ENCODE data around the gene PTPRB. TPM values are rescaled to one million over a fixed set of nuclear protein-coding genes. Genes with fewer than 3 reads are reported as not detected.

Gene PTPRB
- total RNA-seq, 1 experiment from 2014 or later: not detected

DNA sequence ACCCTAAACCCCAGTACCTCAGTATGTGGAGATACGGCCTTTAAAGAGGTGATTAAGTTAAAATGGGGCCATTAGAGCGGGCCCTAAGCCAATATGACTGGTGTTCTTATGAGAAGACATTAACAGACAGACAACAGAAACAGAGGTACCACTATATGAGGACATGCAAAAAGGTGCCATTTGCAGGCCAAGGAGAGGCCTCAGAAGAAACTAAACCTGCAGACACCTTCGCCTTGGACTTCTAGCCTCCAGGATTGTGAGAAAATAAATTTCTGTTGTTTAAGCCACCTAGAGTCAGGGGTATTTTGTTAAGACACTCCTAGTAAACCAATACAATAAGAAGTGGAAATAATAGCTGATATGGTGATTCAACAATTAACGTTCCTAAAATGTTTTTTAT is 32.6 kb downstream of the PTPRB start:
- H3K27ac ChIP-seq (ENCODE audit: low read depth, low read length, poor library complexity, severe bottlenecking): no peak overlapping the region
- intact Hi-C loops (cut with micrococcal nuclease; ENCODE audit: unreplicated experiment): no loop called here
- H3K4me3 ChIP-seq (ENCODE audit: low read depth, low read length, poor library complexity, severe bottlenecking): no peak overlapping the region
- no peaks in the 10 kb centered on the region for H3K9me3 ChIP-seq (ENCODE audit: low read depth, low read length, poor library complexity, severe bottlenecking)
- TF ChIP-seq EZH2 (IDR thresholded peaks at IDR 0.05; ENCODE audit: borderline replicate concordance, low read depth, low read length, poor library complexity, severe bottlenecking): no peak
- TF ChIP-seq, protein P1, sequence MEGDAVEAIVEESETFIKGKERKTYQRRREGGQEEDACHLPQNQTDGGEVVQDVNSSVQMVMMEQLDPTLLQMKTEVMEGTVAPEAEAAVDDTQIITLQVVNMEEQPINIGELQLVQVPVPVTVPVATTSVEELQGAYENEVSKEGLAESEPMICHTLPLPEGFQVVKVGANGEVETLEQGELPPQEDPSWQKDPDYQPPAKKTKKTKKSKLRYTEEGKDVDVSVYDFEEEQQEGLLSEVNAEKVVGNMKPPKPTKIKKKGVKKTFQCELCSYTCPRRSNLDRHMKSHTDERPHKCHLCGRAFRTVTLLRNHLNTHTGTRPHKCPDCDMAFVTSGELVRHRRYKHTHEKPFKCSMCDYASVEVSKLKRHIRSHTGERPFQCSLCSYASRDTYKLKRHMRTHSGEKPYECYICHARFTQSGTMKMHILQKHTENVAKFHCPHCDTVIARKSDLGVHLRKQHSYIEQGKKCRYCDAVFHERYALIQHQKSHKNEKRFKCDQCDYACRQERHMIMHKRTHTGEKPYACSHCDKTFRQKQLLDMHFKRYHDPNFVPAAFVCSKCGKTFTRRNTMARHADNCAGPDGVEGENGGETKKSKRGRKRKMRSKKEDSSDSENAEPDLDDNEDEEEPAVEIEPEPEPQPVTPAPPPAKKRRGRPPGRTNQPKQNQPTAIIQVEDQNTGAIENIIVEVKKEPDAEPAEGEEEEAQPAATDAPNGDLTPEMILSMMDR (conservative IDR thresholded peaks at IDR 0.05; ENCODE audit: low read depth, low read length): no peak
- no peaks in the 10 kb centered on the region for H3K36me3 ChIP-seq (ENCODE audit: insufficient read depth, low read length, poor library complexity, severe bottlenecking)
- no TSS peak for BruUV-seq (replicated peaks)
- H3K4me1 ChIP-seq (ENCODE audit: insufficient read depth, low read length, poor library complexity, severe bottlenecking): no peaks in the 10 kb centered on the region
- no peak for DNase-seq (ENCODE audit: low spot score)
- peaks cover 19% of the 10 kb centered on the region for H3K27me3 ChIP-seq (replicated peaks; ENCODE audit: insufficient read depth, low read depth, low read length, poor library complexity)
- ChIA-PET CTCF (no interaction called here), POLR2A (ENCODE audit: low non-redundant PET) (no interaction called here)

DNA sequence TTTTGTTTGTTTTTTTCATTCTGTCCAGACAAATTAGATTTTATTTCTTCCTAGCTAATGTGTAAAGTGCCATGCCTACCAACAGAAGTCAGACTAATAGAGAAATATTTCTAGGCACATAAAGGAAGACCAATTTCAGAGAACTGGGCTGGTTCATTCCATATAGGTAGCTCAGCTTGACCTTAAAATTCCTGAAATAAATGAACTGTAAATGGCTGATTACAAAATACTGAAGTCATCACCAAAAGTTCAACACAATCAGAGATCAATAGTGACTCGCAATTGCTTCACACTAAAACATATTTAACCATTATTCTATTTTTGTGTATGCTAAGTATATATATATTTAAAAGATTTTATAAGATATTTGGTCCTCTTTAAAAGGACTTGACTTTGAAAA is 34.2 kb downstream of the PTPRB start:
- Histone ChIP-seq H3K4me3 (ENCODE audit: low read depth, low read length, poor library complexity, severe bottlenecking) (no peak overlapping the region), H3K4me1 (ENCODE audit: insufficient read depth, low read length, poor library complexity, severe bottlenecking) (no peaks in the 10 kb centered on the region), H3K36me3 (ENCODE audit: insufficient read depth, low read length, poor library complexity, severe bottlenecking) (no peaks in the 10 kb centered on the region), H3K27ac (ENCODE audit: low read depth, low read length, poor library complexity, severe bottlenecking) (no peak overlapping the region), H3K27me3 (replicated peaks; ENCODE audit: insufficient read depth, low read depth, low read length, poor library complexity) (peaks cover 3% of the 10 kb centered on the region), H3K9me3 (ENCODE audit: low read depth, low read length, poor library complexity, severe bottlenecking) (no peaks in the 10 kb centered on the region)
- intact Hi-C loops (cut with micrococcal nuclease; ENCODE audit: unreplicated experiment): no loop called here
- no peak for DNase-seq (ENCODE audit: low spot score)
- TF ChIP-seq EZH2 (IDR thresholded peaks at IDR 0.05; ENCODE audit: borderline replicate concordance, low read depth, low read length, poor library complexity, severe bottlenecking): no peak
- TF ChIP-seq, protein P1 (conservative IDR thresholded peaks at IDR 0.05; ENCODE audit: low read depth, low read length): no peak
- CTCF ChIA-PET: no interaction called here
- no TSS peak for BruUV-seq (replicated peaks)
- POLR2A ChIA-PET (ENCODE audit: low non-redundant PET): no interaction called here

DNA sequence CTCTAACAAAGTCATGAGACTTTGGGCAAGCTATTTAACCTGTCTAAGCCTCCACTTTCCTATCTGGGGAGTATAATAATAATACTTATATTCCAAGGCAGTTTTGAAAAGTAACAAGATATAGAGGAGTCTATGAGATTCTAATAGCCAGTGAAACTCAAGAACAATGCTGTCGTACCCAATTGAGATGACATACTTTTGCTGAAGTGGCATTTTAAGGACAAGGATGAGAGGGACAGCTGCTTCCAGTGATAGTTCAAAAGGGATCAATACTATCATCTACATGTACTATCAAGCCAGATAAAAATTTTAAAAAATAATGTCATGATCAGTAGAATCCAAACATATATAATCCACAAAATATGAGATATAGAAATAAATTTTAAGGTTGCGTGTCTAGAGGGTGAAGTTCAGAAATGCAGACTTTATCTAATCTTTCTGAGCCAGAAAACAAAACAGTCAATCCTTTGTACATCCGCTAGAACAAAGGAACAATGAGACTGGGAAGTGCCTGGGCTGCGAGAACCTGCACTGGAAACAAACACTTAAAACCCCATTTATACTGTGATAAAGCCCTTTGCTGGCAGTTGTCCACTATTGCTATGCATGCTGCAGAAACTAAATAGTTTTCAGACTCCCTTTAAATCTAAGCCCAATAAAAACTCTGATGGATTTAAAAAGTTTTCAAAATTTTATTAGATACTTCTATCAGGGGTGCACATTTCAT is 38.6 kb downstream of the PTPRB start:
- DNase-seq (ENCODE audit: low spot score): no peak
- Histone ChIP-seq H3K27ac (ENCODE audit: low read depth, low read length, poor library complexity, severe bottlenecking) (no peak overlapping the region), H3K36me3 (ENCODE audit: insufficient read depth, low read length, poor library complexity, severe bottlenecking) (no peaks in the 10 kb centered on the region), H3K9me3 (ENCODE audit: low read depth, low read length, poor library complexity, severe bottlenecking) (no peaks in the 10 kb centered on the region), H3K4me3 (ENCODE audit: low read depth, low read length, poor library complexity, severe bottlenecking) (no peak overlapping the region), H3K4me1 (ENCODE audit: insufficient read depth, low read length, poor library complexity, severe bottlenecking) (no peaks in the 10 kb centered on the region), H3K27me3 (replicated peaks; ENCODE audit: insufficient read depth, low read depth, low read length, poor library complexity) (no peaks in the 10 kb centered on the region)
- POLR2A ChIA-PET (ENCODE audit: low non-redundant PET): no interaction called here
- intact Hi-C loops (cut with micrococcal nuclease; ENCODE audit: unreplicated experiment): no loop called here
- BruUV-seq (replicated peaks): no TSS peak
- CTCF ChIA-PET: no interaction called here
- no peak for TF ChIP-seq EZH2 (IDR thresholded peaks at IDR 0.05; ENCODE audit: borderline replicate concordance, low read depth, low read length, poor library complexity, severe bottlenecking)
- TF ChIP-seq, protein P1 (conservative IDR thresholded peaks at IDR 0.05; ENCODE audit: low read depth, low read length): no peak
